Astrocyte of the spinal cord (primary cell): ENCODE data around the gene SIRT3.
A peak's percentile ranks its signal among the peaks of the same experiment; 100 is the strongest.

Experiments used
- DNase-seq: peaks from one replicate; pipeline ENCODE4 v3.0.0; 2011; ENCODE audit warnings: low read depth, low spot score
- H3K4me3 ChIP-seq: 2 replicates; pipeline ENCODE4 v1.5.1; 2011; ENCODE audit warnings: low read depth, mild to moderate bottlenecking, low read length, moderate library complexity
- in situ Hi-C: cut with HindIII; loops from 2 replicates; pipeline ENCODE4 v1.10.0; 2017; ENCODE audit warnings: low sequenced_read_pairs
- TF ChIP-seq, protein P1 (sequence below): IDR thresholded peaks from 2 replicates; pipeline ENCODE4 v1.5.1; 2012; ENCODE audit warnings: low read depth, mild to moderate bottlenecking, low read length, inconsistent platforms

SIRT3 gene

GRCh38 chr11:207863-208180 is 28.3 kb downstream of the SIRT3 start:
- TF ChIP-seq, protein P1, sequence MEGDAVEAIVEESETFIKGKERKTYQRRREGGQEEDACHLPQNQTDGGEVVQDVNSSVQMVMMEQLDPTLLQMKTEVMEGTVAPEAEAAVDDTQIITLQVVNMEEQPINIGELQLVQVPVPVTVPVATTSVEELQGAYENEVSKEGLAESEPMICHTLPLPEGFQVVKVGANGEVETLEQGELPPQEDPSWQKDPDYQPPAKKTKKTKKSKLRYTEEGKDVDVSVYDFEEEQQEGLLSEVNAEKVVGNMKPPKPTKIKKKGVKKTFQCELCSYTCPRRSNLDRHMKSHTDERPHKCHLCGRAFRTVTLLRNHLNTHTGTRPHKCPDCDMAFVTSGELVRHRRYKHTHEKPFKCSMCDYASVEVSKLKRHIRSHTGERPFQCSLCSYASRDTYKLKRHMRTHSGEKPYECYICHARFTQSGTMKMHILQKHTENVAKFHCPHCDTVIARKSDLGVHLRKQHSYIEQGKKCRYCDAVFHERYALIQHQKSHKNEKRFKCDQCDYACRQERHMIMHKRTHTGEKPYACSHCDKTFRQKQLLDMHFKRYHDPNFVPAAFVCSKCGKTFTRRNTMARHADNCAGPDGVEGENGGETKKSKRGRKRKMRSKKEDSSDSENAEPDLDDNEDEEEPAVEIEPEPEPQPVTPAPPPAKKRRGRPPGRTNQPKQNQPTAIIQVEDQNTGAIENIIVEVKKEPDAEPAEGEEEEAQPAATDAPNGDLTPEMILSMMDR, result no peak
- in situ Hi-C loops, result no loop called here
- DNase-seq, result no peak
- H3K4me3 ChIP-seq, result peak overlapping the region; percentile 90

GRCh38 chr11:207208-207862 is 28.8 kb downstream of the SIRT3 start, which contains the start of the genes BET1L and RIC8A:
TSS of gene BET1L (minus strand) at chr11:207399. CDS start at chr11:207321, 78 bp downstream.
TSS of gene RIC8A (plus strand) at chr11:207708. CDS start at chr11:208855, 1,147 bp downstream.
- in situ Hi-C loops, result no loop called here
- DNase-seq, result peak; percentile 99
- peak within 1 kb of the TSS; percentile 90 for H3K4me3 ChIP-seq
- TF ChIP-seq, protein P1, result no peak

GRCh38 chr11:206526-207207 is 29.5 kb downstream of the SIRT3 start:
- DNase-seq, result no peak
- peak overlapping the region; percentile 90 for H3K4me3 ChIP-seq
- in situ Hi-C loops, result no loop called here
- TF ChIP-seq, protein P1, result no peak

GRCh38 chr11:206002-206384 is 30.1 kb downstream of the SIRT3 start:
- H3K4me3 ChIP-seq, result peak overlapping the region; percentile 90
- TF ChIP-seq, protein P1, result no peak
- DNase-seq, result no peak
- in situ Hi-C loops, result no loop called here

GRCh38 chr11:205221-206001 is 30.7 kb downstream of the SIRT3 start:
- H3K4me3 ChIP-seq, result no peak overlapping the region
- in situ Hi-C loops, result no loop called here
- TF ChIP-seq, protein P1, result no peak
- no peak for DNase-seq

DNA sequence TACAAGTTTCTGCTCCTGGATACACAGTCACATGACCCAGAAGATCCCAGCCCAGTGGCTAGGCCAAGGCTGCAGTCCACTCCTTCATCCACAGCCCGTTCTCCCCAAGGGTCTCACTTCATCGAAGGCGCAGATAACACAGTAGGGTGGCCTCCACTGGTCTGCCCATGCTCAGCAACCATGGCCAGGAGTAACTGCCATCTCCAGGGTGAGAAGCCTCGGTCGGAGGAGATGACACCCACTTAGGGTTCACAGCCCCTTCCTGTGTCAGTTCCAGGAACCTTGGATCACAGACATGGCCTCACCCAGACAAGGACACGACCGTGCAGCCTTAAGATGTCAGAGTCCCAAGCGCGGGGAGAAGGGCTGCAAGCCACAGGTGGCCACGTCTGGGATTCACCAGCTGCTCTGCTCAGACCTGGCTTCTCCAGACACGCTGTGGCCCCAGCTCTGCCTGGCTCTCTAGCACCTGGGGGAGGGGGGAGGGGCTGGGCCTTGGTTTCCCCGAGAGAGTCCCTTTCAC is 31.5 kb downstream of the SIRT3 start:
- H3K4me3 ChIP-seq, result no peak overlapping the region
- TF ChIP-seq, protein P1, result no peak
- in situ Hi-C loops, result no loop called here
- DNase-seq, result no peak
